Esophagus (tissue), 2 donors: Measurements from ENCODE around the gene RRP36. TPM values are rescaled to one million over a fixed set of nuclear protein-coding genes. Genes with fewer than 3 reads are reported as not detected.

Source experiments
- H3K27ac ChIP-seq, 2 donors: one replicate each; pipeline ENCODE4 v1.5.1; 2013; ENCODE audit warnings: low read depth in 2 of 2, mild to moderate bottlenecking in 2 of 2, inconsistent platforms in 1 of 2, low read length in 1 of 2, moderate library complexity in 1 of 2
- H3K27me3 ChIP-seq, 2 donors: one replicate each; pipeline ENCODE4 v1.6.1; 2013; ENCODE audit warnings: low read length in 2 of 2, control low read depth in 1 of 2, mild to moderate bottlenecking in 1 of 2; ENCODE audit not compliant: insufficient read depth in 2 of 2, control insufficient read depth in 1 of 2
- H3K36me3 ChIP-seq, 2 donors: one replicate each; pipeline ENCODE4 v1.6.1; 2013; ENCODE audit warnings: low read length in 1 of 2; ENCODE audit not compliant: control insufficient read depth in 2 of 2, insufficient read depth in 2 of 2
- H3K4me1 ChIP-seq, 2 donors: one replicate each; pipeline ENCODE4 v1.6.1; 2013; ENCODE audit warnings: low read length in 1 of 2; ENCODE audit not compliant: control insufficient read depth in 2 of 2, insufficient read depth in 2 of 2
- H3K4me3 ChIP-seq, 2 donors: one replicate each; pipeline ENCODE4 v1.5.1; 2013; ENCODE audit warnings: low read length in 2 of 2, mild to moderate bottlenecking in 2 of 2, low read depth in 1 of 2, moderate library complexity in 1 of 2
- H3K9me3 ChIP-seq, 2 donors: one replicate each; pipeline ENCODE4 v1.6.1; 2013; ENCODE audit warnings: mild to moderate bottlenecking in 2 of 2, low read depth in 1 of 2, low read length in 1 of 2, moderate library complexity in 1 of 2; ENCODE audit not compliant: control insufficient read depth in 2 of 2, insufficient read depth in 1 of 2
- WGBS, 2 donors: extraction: QIAGEN DNeasy Blood & Tissue Kit; methylation state at CpG; one replicate each; pipeline ENCODE4 v1.1.7; 2013; 5-methylcytosine and 5-hydroxymethylcytosine counted together
- polyA plus RNA-seq, 2 donors: library from polyadenylated mRNA; stranded (reverse); fragments of 200-250 nt; gene quantifications; one replicate each; pipeline ENCODE4 v1.2.3, GENCODE V29; 2013
- donor health status: healthy with polysubstance abuse.
- donor health status: Bipolar disorder and iron deficiency.

RRP36 gene
- polyA plus RNA-seq, 2 donors: 18.4 to 40.3 TPM

DNA sequence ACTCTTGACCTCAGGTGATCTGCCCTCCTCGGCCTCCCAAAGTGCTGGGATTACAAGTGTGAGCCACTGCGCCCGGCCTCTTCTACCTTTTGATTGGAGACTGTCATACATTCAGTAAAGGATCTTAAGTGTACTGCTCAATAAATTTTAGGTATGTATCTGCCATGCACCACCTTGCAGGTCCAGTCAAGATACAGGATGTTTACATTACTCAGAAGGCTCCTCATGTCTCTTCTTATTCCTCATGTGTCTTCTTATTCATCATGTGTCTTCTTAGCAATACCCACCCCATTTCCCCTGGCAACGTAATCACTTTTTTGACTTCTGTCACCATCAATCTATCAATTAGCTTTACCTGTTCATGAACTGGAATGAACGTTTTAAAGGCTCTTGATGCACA lies 15.6 kb upstream of the RRP36 start:
- Histone ChIP-seq H3K4me1 (no peaks in the 10 kb centered on the region), H3K27ac (no peak overlapping the region), H3K27me3 (no peaks in the 10 kb centered on the region), H3K4me3 (no peak overlapping the region), H3K36me3 (peaks cover 24 to 38% of the 10 kb centered on the region in 2 donors), H3K9me3 (no peaks in the 10 kb centered on the region)
- 87 to 90% methylated on average over 5 of the region's 5 CpGs for WGBS, 2 donors

GRCh38 chr6:43006251-43006650 lies 15.2 kb upstream of the RRP36 start:
- Histone ChIP-seq H3K4me1 (no peaks in the 10 kb centered on the region), H3K27me3 (no peaks in the 10 kb centered on the region), H3K4me3 (no peak overlapping the region), H3K27ac (no peak overlapping the region), H3K9me3 (no peaks in the 10 kb centered on the region), H3K36me3 (peaks cover 23 to 43% of the 10 kb centered on the region in 2 donors)
- WGBS, 2 donors: 93 to 95% methylated on average over 11 of the region's 11 CpGs

GRCh38 chr6:43007126-43007525 lies 14.3 kb upstream of the RRP36 start:
- 90 to 91% methylated on average over 9 of the region's 9 CpGs for WGBS, 2 donors
- H3K4me1 ChIP-seq: no peaks in the 10 kb centered on the region
- no peaks in the 10 kb centered on the region for H3K27me3 ChIP-seq
- no peak overlapping the region for H3K27ac ChIP-seq
- no peaks in the 10 kb centered on the region for H3K9me3 ChIP-seq
- H3K4me3 ChIP-seq: no peak overlapping the region
- H3K36me3 ChIP-seq: peaks cover 21 to 51% of the 10 kb centered on the region in 2 donors

DNA sequence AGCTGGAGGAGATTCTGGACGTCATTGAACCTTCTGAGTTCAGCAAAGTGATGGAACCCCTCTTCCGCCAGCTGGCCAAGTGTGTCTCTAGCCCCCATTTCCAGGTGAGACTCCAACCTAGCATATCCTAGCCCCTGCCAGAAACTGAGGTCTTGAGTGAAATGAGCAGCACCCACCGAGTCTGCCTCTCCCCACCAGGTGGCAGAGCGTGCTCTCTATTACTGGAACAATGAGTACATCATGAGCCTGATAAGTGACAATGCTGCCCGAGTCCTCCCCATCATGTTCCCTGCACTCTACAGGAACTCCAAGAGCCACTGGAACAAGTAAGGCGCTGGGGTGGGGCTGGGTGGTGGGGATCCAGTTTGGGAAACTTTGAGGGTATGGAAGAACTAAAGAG lies 12.3 kb upstream of the RRP36 start:
- 61 to 66% methylated on average over 6 of the region's 6 CpGs for WGBS, 2 donors
- H3K27me3 ChIP-seq: no peaks in the 10 kb centered on the region
- no peaks in the 10 kb centered on the region for H3K9me3 ChIP-seq
- no peak overlapping the region for H3K27ac ChIP-seq
- peaks cover 0 to 2% of the 10 kb centered on the region in 2 donors for H3K4me1 ChIP-seq
- H3K36me3 ChIP-seq: peaks cover 21 to 49% of the 10 kb centered on the region in 2 donors
- no peak overlapping the region for H3K4me3 ChIP-seq

DNA sequence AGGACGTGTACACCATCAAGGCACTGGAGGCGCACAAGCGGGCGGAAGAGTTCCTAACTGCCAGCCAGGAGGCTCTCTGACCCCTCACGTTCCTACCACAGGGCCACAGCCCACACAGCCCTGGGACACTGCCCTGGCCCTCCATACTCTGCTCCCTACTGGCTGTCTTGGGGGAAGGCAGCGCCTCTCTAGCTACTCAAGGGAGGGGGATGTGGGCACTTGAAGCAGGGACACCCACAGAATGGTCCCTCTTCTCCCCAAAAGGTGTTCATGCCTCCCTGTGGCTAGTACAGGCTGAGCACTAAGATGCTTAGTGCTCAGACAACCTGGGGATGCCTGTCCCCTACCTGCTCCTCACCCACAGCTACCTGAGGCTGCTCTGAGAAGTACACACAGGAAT lies 10.2 kb upstream of the RRP36 start:
- Histone ChIP-seq H3K9me3 (no peaks in the 10 kb centered on the region), H3K36me3 (peaks cover 21 to 46% of the 10 kb centered on the region in 2 donors), H3K27ac (no peak overlapping the region), H3K4me1 (peaks cover 2% of the 10 kb centered on the region in 2 donors), H3K4me3 (no peak overlapping the region), H3K27me3 (no peaks in the 10 kb centered on the region)
- 76 to 80% methylated on average over 6 of the region's 6 CpGs for WGBS, 2 donors

GRCh38 chr6:43012364-43012763 lies 9.1 kb upstream of the RRP36 start:
- Histone ChIP-seq H3K27ac (no peak overlapping the region), H3K4me3 (no peak overlapping the region), H3K4me1 (peaks cover 2 to 10% of the 10 kb centered on the region in 2 donors), H3K27me3 (no peaks in the 10 kb centered on the region), H3K9me3 (no peaks in the 10 kb centered on the region), H3K36me3 (peaks cover 17 to 38% of the 10 kb centered on the region in 2 donors)
- 70 to 76% methylated on average over 6 of the region's 6 CpGs for WGBS, 2 donors

DNA sequence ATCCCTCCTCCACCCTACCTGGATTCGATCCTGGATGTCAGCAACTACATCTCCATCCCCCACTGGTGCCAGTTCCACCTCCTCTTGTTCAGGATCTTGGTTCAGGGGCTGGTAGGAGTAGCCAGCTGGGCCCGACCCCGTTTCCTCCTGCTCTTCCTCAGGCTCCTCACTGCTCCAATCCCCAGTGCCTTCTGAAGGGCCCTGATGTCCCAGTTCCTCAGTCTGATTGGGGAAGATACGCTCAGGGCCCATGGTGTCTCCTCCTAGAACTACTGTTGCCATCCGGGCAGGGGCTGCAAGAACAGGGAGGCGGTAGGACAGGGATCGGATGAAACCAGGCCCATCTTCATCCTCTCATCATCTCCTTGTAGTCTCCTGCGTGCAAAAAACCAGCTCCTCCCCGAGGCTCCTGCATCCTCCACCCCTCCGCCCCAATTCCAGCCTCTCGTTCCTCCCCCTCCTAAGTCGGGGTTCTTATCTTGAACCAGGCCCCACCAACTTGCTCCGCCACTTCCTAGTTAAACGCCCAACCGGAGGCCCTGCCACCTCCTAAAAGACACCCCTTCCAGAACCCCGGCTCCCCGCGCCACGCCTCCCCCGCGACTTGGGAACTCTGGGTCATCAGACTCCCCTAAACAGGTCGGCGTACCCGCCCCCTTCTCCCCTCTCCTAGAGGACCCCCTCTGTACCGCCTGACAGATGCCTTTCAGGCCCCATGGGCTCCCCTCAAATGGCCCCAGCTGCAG lies 8.2 kb upstream of the RRP36 start:
- Histone ChIP-seq H3K9me3 (no peaks in the 10 kb centered on the region), H3K27me3 (no peaks in the 10 kb centered on the region), H3K4me3 (peak overlapping the region; percentile 60 to 64), H3K36me3 (peaks cover 16 to 38% of the 10 kb centered on the region in 2 donors), H3K4me1 (peaks cover 2 to 10% of the 10 kb centered on the region in 2 donors), H3K27ac (peak overlapping the region; percentile 60 to 88)
- WGBS, 2 donors: 1 to 2% methylated on average over 25 of the region's 25 CpGs

- Histone ChIP-seq H3K27me3 (no peaks in the 10 kb centered on the region), H3K36me3 (peaks cover 12 to 40% of the 10 kb centered on the region in 2 donors), H3K4me1 (peaks cover 2 to 10% of the 10 kb centered on the region in 2 donors), H3K9me3 (no peaks in the 10 kb centered on the region), H3K27ac (peak within 1 kb of the TSS; percentile 74 to 88), H3K4me3 (peak within 1 kb of the TSS; percentile 60 to 70)
- 0 to 1% methylated on average over 50 to 51 of the region's 51 CpGs for WGBS, 2 donors
Observed at GRCh38 chr6:43013843-43014433, 7.5 kb upstream of the RRP36 start, which contains the start of the genes KLHDC3 and MEA1. TSS of gene KLHDC3 (plus strand) at chr6:43014249. CDS start at chr6:43017193, 2,944 bp downstream. TSS of gene MEA1 (minus strand) at chr6:43013946. CDS start at chr6:43013813, 133 bp downstream.

DNA sequence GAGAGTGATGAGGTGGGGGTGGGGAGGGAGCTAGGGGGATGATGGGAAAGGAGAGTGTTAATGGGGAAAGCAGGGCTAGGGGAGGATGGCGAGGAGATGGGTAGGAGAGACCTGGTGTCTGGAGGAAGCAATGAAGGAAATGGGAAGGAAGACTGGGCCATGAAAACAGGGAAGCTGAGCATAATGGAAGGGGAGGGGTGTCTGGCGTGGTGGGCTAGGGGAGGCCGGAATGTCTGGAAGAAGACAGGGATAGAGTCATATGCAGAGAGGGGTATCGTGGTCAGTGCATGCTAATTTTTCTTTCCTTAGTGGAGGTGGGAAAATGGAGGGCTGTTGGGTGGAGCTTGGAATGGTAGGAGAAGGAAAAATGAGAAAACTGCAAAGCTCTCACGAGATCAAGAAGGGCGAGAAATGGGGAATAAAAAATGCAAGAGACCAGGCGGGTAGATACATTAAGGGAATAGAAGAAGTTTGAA lies 7.0 kb upstream of the RRP36 start:
- WGBS, 2 donors: 0 to 1% methylated on average over 7 of the region's 7 CpGs
- Histone ChIP-seq H3K9me3 (no peaks in the 10 kb centered on the region), H3K27me3 (no peaks in the 10 kb centered on the region), H3K4me3 (peak overlapping the region; percentile 58 to 70), H3K36me3 (peaks cover 11 to 42% of the 10 kb centered on the region in 2 donors), H3K4me1 (peaks cover 2 to 10% of the 10 kb centered on the region in 2 donors), H3K27ac (peak overlapping the region; percentile 58 to 74)
